ENCODE measurements around the gene AFDN. TPM values are rescaled to one million over a fixed set of nuclear protein-coding genes. Genes with fewer than 3 reads are reported as not detected.

The AFDN gene
- total RNA-seq, 1 donor from 2014 or later = 212 TPM

DNA sequence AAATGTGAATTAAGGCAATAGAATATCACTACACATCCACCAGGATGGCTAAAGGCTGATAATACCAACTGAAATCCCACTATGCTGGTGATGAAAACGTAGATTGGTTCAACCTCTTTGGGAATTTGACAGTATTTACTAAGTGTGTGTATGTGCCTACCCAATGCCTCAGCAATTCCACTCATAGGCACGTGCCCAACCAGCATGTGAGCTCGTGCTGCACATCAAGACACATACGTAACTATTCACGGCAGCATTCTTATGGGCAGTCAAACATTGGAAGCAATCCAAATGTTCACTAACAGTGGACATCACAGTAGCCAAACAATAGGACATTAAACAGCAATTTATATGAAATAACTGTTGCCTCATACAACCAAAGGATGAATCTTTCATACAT is 15.7 kb upstream of the AFDN start:
- no peak for ATAC-seq
- intact Hi-C loops (cut with DNase I) = no loop called here
- DNase-seq (ENCODE audit: low spot score) = no peak

DNA sequence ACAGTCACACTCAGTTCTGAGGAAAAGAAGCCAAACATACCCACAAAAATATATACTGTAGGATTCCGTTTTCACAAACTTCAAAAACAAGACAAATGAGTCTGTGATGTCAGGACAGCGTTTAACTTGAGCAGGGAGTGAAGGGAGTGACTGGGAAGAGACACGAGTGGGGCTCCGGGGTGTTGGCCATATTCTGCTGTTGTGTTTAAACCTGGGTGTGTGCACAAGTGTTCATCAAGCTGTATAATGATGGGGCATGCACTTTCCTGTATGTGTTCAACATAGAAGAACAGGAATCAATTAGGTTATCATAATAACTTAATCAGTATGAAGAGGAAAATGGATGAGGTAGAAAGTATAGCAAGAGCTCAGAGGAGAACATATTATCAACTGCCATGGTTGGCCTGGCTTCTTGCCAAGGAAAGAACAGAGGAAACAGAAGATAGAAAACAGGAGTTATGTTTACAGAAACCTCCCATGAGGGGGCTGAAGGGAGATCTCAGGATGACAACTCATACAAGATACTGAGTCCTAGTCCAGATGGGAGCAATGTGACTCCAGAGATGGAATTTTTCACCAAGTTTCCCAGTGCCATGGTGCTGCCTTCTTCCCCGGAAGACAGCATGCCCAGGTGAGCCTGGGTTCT is 15.1 kb upstream of the AFDN start:
- no peak for DNase-seq (ENCODE audit: low spot score)
- intact Hi-C loops (cut with DNase I) = no loop called here
- no peak for ATAC-seq

DNA sequence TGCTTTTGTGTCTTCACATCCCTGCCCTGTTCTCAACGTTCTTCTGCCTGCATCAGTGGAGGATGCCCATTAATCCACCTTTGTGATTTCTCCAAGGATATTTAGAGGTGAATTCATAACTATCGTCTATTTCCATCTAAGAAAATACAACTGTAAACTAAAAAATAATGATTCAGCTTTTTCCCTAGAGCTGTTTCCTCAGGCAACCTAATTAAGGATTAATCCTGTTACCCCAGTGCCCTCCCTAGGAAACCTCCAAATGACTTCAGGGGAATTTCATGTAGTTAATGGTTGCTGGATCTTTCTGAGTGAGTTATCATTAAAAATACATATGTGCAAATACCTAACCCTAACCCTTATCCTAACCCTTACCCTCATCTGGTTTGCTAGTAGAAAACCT is 14.6 kb upstream of the AFDN start:
- ATAC-seq (no peak), DNase-seq (ENCODE audit: low spot score) (no peak)
- intact Hi-C loops (cut with DNase I) = no loop called here

DNA sequence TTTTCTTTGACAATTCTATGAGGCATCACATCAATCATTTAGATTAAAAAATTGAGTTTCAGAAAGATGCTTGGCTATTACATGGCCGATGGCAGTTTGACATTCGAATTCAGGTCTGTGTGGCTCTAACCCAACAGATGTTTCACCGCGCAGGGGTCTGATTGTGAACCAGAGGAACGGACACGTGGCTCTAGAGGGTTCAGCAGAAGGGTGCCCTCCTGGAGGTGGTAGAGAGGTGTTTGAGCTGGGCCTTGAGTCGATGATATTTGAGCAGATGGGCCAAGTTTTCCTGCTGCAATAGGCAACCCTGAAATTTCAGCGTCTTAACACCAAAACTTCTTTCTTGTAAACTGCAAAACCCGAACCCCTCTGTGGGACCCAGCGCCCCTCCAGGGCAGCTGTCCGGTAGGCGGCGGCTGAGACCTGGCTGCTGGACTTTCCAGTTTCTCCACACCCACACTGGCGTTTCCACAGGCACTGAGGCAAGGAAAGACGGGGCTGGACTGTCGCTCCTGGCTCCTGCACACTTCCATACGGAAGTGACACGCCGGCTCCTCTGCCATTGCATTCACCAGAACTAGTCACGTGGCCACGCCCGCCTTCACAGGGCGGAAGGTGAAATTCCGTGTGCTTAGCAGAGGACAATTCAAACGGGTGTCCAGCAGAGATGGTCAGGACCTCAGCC is 11.3 kb upstream of the AFDN start:
- DNase-seq (ENCODE audit: low spot score) (no peak), ATAC-seq (no peak)
- intact Hi-C loops (cut with DNase I) = no loop called here

DNA sequence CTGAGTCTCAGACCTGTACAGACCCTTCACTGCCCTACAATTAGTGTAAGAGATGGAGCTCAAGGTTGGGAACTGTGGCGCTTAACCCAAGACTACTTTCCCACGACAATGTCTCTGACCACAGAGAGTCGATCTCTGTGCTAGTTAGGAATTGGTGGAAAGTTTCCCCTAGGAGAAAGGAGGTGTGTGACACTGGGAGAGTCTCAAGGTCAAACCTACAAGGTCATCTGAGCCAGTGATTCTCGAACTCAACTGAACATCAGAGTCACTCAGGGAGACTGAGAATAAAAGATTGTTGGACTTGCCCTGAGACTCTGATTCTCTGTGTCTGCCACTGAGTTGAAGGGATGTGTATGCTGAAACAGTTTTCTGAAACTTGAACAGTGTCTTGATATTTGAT is 9.7 kb upstream of the AFDN start:
- no peak for ATAC-seq

DNA sequence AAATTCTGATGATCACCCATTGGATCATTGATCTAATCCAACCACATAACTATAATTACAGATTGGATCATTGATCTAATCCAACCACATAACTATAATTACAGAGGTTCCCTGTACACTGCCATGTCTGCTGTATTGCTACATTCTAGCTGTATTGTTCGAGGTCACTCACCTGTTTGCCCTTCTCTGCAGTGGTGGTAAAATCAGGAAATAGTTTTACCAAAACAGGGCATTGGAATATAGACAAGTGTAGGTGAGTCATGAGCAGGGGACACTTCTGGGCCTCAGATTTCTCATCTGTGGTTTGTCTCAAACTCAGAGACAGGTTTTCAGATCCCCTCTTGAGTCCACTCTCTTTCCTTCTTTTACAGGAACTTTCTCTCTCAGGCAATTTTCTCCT is 9.0 kb upstream of the AFDN start:
- intact Hi-C loops (cut with DNase I) = no loop called here
- ATAC-seq (no peak), DNase-seq (ENCODE audit: low spot score) (no peak)

More for the DNA sequence above, 9.7 kb upstream of the AFDN start:
- intact Hi-C loops (cut with DNase I) = no loop called here
- no peak for DNase-seq (ENCODE audit: low spot score)

DNA sequence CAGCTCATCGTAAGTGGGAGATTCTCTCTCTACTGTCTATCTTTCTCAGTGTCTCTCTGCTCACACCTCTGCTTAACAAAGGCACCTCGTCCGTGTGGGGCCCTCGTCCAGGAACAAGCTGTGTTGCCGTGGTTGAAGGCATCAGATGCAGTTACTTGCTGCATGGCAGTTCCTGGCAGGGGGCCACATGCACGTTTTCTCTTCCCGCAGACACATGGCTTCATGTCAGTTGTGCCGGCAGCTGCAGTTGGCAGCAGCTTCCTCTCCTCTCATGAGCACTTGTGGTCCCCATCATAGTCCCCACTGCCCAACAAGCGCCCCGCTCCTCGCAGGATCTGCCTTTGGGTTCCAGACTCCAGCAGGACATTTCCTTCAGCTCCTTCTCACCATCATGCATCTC is 7.1 kb upstream of the AFDN start:
- intact Hi-C loops (cut with DNase I) = no loop called here
- DNase-seq (ENCODE audit: low spot score) (no peak), ATAC-seq (peak; percentile 28)

DNA sequence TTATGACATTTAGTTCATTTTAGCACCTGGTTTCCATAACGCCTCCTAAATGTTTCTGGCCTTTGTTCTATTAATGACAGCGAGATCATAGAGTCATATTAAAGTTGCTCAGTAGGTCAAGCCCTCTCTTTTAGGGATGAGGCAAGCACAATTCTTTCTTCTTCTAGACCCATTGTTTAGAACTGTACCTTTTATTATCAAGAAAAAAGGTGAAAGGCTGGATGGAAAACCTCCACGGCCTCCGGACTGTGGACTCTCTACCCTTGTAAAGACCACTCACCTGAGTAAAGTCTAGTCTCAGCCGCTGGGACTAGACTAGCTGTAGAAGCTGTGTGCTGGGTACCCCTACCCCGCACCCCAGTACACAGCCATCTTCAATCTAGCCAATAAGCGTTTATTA is 6.0 kb upstream of the AFDN start:
- DNase-seq (ENCODE audit: low spot score) = no peak
- intact Hi-C loops (cut with DNase I) = no loop called here

DNA sequence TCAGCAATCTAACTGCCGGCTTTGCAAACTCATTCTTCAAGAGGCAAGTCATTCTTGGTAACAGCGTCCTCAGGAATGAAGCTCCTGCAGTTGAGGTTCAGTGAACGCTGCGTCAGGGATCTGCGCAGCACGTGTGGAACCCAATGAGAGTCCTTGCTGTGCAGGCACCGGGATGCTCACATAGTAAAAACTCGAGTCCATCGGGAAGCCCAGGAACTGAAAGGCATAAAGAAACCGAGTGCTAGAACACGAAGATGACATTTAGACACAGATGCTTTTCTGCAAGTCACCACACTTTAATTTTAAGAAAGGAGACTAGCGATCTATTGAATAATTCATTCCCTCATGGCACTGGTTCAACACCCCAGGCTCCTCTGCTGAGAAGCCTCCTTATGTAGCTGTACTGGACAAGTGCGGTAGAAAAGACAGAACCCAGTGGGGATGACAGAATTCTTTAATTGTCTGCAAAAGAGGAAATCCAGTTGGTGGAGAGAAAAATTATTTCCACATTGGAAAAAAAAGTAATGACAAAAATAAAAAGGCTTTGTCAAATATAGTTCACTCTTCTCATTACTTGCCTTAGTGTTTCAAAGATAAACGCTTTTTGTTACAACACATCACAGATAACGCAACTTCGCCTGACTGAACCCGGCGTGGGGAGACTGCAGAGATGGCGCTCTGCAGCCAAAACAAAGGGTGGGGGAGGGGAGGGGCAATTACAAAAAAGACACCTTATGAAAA is 1.9 kb upstream of the AFDN start:
- intact Hi-C loops (cut with DNase I) = no loop called here
- ATAC-seq (peak; percentile 49), DNase-seq (ENCODE audit: low spot score) (no peak)

More for the DNA sequence above, 6.0 kb upstream of the AFDN start:
- ATAC-seq = no peak

DNA sequence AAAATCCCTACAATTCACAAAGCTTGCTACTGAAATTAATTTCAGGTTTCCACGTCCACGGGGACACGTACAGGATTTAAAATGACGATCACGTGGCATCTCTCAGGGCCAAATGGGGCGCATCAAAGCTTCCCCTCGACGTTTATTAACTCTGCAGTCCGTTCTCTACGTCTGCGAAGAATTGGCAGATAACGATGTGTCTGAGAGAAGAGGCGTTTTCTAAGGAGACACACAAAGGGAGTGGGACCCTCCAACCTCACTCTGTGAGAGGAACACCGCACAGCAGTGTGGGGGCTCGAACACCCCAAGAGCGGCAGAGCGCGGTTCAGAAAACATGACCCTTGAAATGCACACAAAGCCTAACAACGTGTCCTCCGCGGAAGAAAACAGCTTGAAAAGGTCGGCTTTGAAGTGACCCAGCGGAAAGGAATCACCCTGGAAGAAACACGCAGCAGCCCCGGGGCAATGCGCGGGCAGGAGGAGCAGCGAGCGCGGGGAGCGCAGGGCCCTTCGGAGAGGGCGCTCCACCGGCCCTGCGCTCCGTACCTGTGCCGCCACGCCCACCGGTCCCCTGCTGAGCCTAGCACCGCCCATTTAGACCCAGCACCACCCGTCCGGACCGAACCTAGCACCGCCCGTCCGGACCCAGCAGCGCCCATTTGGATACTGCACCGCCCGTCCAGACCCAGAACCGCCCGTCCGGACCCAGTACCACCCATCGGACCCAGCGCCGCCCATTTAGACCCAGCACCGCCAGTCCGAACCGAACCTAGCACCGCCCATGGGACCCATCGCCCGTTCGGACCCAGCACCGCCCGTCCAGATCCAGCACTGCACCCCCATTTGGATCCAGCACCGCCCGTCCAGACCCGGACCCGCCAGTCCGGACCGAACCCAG is 1.1 kb upstream of the AFDN start:
- no peak for DNase-seq (ENCODE audit: low spot score)

DNA sequence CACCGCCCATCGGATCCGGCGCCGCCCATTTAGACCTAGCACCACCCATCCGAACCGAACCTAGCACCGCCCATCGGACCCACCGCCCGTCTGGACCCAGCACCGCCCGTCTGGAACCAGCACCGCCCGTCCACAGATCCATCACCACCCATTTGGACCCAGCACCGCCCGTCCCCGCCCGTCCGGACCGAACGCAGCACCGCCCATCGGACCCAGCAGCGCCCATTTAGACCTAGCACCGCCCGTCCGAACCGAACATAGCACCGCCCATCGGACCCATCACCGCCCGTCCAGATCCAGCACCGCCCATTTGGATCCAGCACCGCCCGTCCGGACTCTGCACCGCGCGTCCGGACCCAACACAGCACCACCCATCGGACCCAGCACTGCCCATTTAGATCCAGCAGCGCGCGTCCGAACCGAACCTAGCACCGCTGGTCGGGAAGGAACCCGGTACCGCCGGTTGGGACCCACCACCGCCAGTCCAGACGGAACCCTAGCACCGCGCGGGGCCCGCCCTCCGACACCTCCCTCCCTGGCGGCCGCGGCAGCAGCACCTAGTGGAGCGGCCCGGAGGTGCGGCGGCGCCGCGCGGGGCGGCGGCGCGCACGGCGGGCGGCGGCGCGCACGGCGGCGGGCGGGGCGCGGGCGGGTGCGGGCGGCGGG is 348 bp upstream of the AFDN start:
- ATAC-seq = peak; percentile 90
- peak; percentile 88 for DNase-seq (ENCODE audit: low spot score)
- intact Hi-C loops (cut with DNase I) = no loop called here

More for the DNA sequence above, 1.1 kb upstream of the AFDN start:
- ATAC-seq = peak; percentile 58
- intact Hi-C loops (cut with DNase I) = no loop called here

DNA sequence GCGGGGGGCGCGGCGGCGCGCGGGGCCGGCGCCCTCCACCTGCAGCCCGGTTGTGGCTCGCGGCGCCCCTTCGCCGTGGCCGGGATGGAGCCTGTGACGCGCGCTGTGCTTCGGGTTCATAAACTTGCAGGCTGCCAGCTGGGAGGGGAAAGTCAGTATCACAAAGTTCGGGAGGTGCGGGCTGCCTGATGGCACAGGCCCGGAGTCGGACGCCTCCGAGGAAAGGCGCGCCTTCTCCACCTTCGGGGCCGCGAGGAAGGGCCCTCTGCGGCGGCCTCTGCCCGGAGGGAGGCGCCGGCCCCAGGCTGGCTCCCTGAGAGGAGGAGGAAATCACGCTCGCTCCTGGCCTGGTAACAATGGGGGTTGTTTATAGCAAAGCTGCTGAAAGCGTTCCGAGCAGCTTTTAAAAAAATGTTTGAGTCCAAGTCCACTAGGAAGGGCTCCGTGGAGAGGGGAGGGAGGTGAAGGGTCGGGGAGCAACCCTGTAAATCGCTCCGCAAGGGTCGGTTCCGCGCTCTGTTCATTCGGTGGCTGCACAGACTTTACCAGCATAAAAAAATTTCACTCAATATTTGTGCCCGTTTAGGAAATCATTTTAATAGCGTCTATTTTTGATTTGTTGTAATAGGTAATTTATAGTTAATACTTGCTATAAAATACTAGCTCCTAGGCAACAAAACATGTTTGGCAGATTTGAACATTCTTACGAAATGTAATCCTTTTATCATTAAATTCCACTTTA is 1.0 kb downstream of the AFDN start:
- ATAC-seq (peak; percentile 5), DNase-seq (ENCODE audit: low spot score) (no peak)
- intact Hi-C loops (cut with DNase I) = no loop called here

DNA sequence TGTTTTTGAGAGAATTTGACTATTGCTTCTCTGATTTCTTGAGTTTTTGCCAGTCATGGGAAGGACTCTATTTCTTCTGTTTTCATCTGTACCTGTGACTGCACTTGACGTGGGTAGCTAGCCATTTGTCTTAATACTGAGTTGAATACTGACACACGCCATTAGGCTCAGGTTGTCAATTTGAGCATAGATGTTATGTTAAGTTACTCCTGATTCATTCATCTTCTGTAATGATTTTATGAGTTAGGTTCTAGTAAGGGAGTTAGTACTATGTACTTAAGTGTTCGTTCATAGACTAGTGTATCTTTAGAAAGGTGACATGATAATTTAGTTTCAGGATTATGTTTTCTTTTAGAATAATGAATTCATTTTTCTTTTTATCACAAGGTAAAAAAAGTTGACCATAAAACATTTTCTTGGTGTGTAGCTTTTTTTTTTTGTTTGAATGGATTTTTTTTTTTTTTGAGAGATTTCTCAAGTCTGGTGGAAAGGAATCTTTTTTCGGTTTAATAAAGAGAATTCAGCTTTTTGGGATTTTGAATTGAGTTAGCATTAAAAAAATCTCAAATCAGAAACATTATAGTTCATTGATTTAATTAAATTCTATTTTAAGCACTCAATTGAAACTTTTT is 1.7 kb downstream of the AFDN start:
- intact Hi-C loops (cut with DNase I) = no loop called here
- DNase-seq (ENCODE audit: low spot score) (no peak), ATAC-seq (no peak)

DNA sequence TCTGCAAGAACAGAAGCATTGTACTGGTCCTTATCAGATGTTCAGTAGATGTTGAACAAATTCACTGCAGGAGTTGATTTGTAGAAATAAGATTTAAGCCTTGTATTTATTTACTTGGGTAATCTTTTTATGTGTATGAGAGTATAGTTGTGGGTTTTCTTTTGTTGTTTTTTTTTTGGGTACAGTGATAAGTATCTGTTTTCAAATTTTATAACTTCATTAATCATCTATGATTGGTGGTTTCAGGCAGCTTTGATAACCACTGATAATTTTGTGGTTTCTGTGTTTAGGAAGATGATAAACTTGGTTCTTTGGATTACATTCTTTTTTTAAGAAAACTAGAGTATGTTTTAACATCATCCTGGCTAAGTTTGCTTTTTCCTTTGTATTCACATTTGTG is 2.8 kb downstream of the AFDN start:
- ATAC-seq (no peak), DNase-seq (ENCODE audit: low spot score) (no peak)
- intact Hi-C loops (cut with DNase I) = no loop called here

DNA sequence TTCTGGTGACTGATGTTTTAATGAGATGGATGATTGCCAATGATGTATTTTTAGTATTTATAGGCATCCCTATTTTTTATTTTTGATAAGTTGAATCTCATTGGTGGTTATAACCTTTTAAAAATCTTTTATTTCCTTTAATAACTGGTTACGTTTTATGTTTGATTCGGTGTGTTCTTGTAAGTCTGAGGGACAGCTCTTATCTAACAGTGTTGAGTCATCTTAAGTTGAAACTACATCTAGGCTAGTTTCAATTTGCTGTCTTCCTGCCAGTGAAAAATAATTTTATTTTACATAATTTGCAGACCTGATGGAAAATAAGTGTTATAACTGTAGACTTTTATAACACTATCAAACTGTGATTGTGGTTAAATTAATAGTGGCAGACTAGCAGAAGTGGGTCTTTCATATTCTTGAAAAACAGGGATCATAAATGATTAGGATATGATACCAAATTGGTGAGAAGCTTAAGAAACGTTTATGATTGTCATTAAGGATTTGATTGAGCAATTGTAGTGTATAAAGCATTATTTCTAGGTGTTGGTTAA is 4.6 kb downstream of the AFDN start:
- no peak for ATAC-seq
- no peak for DNase-seq (ENCODE audit: low spot score)
- intact Hi-C loops (cut with DNase I) = no loop called here

DNA sequence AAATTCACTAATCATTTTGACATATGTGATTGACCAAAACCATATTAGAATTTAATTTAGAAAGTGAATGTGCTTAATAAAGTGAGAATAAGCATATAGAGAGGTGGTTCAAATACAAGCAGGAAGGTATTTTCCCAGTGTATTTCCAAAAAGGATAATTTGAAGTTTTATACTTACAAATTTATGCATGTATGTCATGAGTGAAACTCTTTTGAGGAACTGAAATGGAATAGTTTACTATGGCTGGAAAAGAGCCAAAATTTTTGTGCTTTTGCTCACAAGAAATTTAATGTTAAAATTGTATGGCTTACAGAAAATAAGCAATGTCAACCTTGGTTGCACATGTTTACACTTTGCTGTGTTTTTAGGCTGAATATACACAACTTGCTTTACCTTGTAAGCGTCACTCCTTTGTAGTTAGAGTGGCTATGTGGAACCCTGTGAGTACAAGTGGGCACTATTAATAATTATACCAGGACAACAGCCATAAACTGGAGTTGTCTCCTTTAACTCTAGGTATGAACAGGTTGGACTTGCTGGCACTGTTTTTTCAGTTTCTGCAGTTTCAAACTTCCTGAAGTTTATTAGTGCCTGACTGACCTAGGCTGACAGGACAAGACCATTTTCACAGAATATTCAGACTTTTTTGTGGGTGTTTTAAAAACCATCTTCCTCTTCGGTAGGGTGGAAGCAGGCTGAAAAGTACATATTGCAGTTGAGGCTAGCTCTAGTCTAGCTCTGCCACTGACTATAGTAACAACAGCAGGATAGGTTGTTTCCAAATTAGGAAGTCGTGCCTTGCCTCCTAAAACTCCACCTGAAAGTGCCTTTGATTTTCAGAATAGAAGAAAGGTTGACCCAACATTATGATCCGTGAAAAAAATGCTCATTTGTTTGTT is 6.0 kb downstream of the AFDN start:
- no peak for ATAC-seq
- no peak for DNase-seq (ENCODE audit: low spot score)
- intact Hi-C loops (cut with DNase I) = no loop called here

DNA sequence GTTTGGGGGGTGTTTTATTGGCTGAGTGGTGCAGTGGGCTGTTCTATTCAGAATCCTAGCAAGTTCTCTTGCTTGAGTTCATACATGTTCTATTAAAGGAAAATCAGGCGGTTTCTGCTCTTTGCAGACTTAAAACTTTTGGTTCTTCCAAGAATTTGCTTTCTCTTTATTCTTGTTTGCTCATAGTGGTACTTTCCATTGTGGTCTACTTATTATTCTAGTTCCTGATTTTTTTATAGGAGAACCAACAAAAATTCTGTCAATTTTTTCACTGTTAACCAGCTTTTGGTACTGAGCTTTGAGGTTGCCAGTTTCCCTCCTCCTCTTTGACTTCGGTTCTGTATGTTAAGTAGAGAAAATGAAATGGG is 6.7 kb downstream of the AFDN start:
- ATAC-seq = no peak

More for the DNA sequence above, 6.7 kb downstream of the AFDN start:
- DNase-seq (ENCODE audit: low spot score) = no peak
- intact Hi-C loops (cut with DNase I) = no loop called here
